Measurements from ENCODE around the gene ADAM33. TPM values are rescaled to one million over a fixed set of nuclear protein-coding genes. Genes with fewer than 3 reads are reported as not detected.

ADAM33 gene
- total and polyA plus RNA-seq, 2 of the 13 experiments (the other 11 are each of a cell fraction or from before 2014, with no cell fraction given) = not detected

GRCh38 chr20:3670945-3671344 is 10.9 kb downstream of the ADAM33 start:
- H3K9ac ChIP-seq (ENCODE audit: insufficient read depth, low read depth, low read length) = no peak overlapping the region
- DNase-seq (ENCODE audit: low spot score) (no peak), ATAC-seq (peak; percentile 13; the same call in 2 of the 3 replicates), FAIRE-seq (no peak)
- H3K4me2 ChIP-seq (ENCODE audit: low read depth, low read length) = no peak overlapping the region
- H3K4me3 ChIP-seq (replicated peaks in 1 of 3; ENCODE audit: insufficient read depth in 1 of 3, low read depth in 2 of 3, low read length in 3 of 3) = no peak overlapping the region
- intact Hi-C loops (cut with micrococcal nuclease; ENCODE audit: unreplicated experiment) (no loop called here), in situ Hi-C loops (cut with HindIII; ENCODE audit: extremely low pct_ligation_motif_present, low pct_unique_long_range_greater_than_20kb) (no loop called here)
- no peak for TF ChIP-seq AKNA (CRISPR knock-in tag; IDR thresholded peaks at IDR 0.05; ENCODE audit: borderline replicate concordance)
- TF ChIP-seq PRDM10 (CRISPR knock-in tag; IDR thresholded peaks at IDR 0.05; ENCODE audit: low read depth) = no peak
- no peak for TF ChIP-seq PRDM15 (CRISPR knock-in tag; IDR thresholded peaks at IDR 0.05)
- no peak for TF ChIP-seq TFDP1 (CRISPR knock-in tag; IDR thresholded peaks at IDR 0.05; ENCODE audit: borderline replicate concordance)
- no peak for TF ChIP-seq ZNF432 (CRISPR knock-in tag; IDR thresholded peaks at IDR 0.05; ENCODE audit: borderline replicate concordance)
- no peak for TF ChIP-seq HMGA1 (CRISPR knock-in tag; conservative IDR thresholded peaks at IDR 0.05)
- TF ChIP-seq SUZ12 (IDR thresholded peaks at IDR 0.05; ENCODE audit: low read depth, low read length) = no peak
- no peak for TF ChIP-seq FOXK2 (IDR thresholded peaks at IDR 0.05)
- no peak for TF ChIP-seq ZNF382 (CRISPR knock-in tag; IDR thresholded peaks at IDR 0.05; ENCODE audit: borderline replicate concordance)
- no peak for TF ChIP-seq ZNF749 (CRISPR knock-in tag; IDR thresholded peaks at IDR 0.05; ENCODE audit: borderline replicate concordance)
- no peak for TF ChIP-seq ZNF143 (CRISPR knock-in tag; IDR thresholded peaks at IDR 0.05)
- TF ChIP-seq SMAD3 (CRISPR knock-in tag; IDR thresholded peaks at IDR 0.05) = no peak
- peaks cover 44 to 79% of the 10 kb centered on the region in 2 experiments for H3K27me3 ChIP-seq (ENCODE audit: control insufficient read depth in 1 of 2, insufficient read depth in 2 of 2, low read length in 2 of 2)
- H3K27ac ChIP-seq (ENCODE audit: extremely low read length, insufficient read depth, low read length) = no peak overlapping the region
- ChIA-PET POLR2A (no interaction called here), CTCF (ENCODE audit: low intra/inter-chr PET ratio, low total read pairs) (no interaction called here)
- H3K4me1 ChIP-seq (ENCODE audit: insufficient read depth, low read length) = peaks cover 8% of the 10 kb centered on the region; the same call in 1 of the 2 replicates
- H3K36me3 ChIP-seq (replicated peaks in 1 of 2; ENCODE audit: control insufficient read depth in 1 of 2, insufficient read depth in 2 of 2, low read length in 2 of 2) = no peaks in the 10 kb centered on the region
- no TSS peak for BruUV-seq (replicated peaks)
- H4K20me1 ChIP-seq (ENCODE audit: insufficient read depth, low read length) = no peaks in the 10 kb centered on the region
- whole genome bisulfite sequencing (ENCODE audit: low lambda C conversion rate) = 32% methylated on average over 9 of the region's 10 CpGs
- no peaks in the 10 kb centered on the region for H3K9me3 ChIP-seq (ENCODE audit: low read length)
- H2AFZ ChIP-seq (ENCODE audit: low read length) = no peak overlapping the region
- no peaks in the 10 kb centered on the region for H3K79me2 ChIP-seq (ENCODE audit: insufficient read depth, low read length)
